HEK293 (cell line): ENCODE results near the gene TIGD3.

ENCODE experiments used
- CTCF ChIA-PET: fragments of 350-600 bp; formaldehyde crosslinking; extraction: SDS; loops from one replicate; lab custom pipeline; 2021; ENCODE audit warnings: antibody characterized with exemption; lab: Yijun Ruan, JAX
- POLR2A ChIA-PET: fragments of 300-600 bp; formaldehyde crosslinking; extraction: SDS; loops from one replicate; lab custom pipeline; 2020; ENCODE audit warnings: antibody characterized with exemption, inconsistent platforms; lab: Yijun Ruan, JAX
- H3K27ac ChIP-seq: fragments of 200-500 bp; sonication (Bioruptor generic); 2 replicates; pipeline ENCODE4 v1.5.1; 2014; ENCODE audit warnings: low read depth, low read length, control low read depth, inconsistent platforms; ENCODE audit errors: extremely low read depth
- H3K36me3 ChIP-seq, 2 experiments: fragments of 200-500 bp in 1 of 2; sonication (Bioruptor generic) in 1 of 2; 1 replicate in 1 of 2; 2 replicates in 1 of 2; pipeline ENCODE4 v1.5.1; 2014 to 2017; ENCODE audit warnings: inconsistent platforms in 2 of 2, low read length in 2 of 2; ENCODE audit not compliant: control insufficient read depth in 2 of 2, insufficient read depth in 1 of 2
- H3K4me1 ChIP-seq: fragments of 200-500 bp; sonication (Bioruptor generic); 2 replicates; pipeline ENCODE4 v1.5.1; 2014; ENCODE audit warnings: mild to moderate bottlenecking, low read length, inconsistent platforms; ENCODE audit not compliant: control insufficient read depth, insufficient read depth
- H3K4me3 ChIP-seq: 2 replicates; pipeline ENCODE4 v1.5.1; 2011; ENCODE audit warnings: low read depth, mild to moderate bottlenecking, control low read depth, low read length, moderate library complexity
- H3K9me3 ChIP-seq: fragments of 200-500 bp; sonication (Bioruptor generic); 2 replicates; pipeline ENCODE4 v1.5.1; 2014; ENCODE audit warnings: low read depth, low read length, inconsistent platforms; ENCODE audit not compliant: control insufficient read depth, insufficient read depth
- HOXC10 ChIP-seq: sonication (generic); formaldehyde crosslinking; IDR thresholded peaks from 2 replicates; pipeline ENCODE4 v1.8.1; 2023; ENCODE audit warnings: mild to moderate bottlenecking, missing genetic modification reagents
- IKZF3 ChIP-seq: fragments of 450-650 bp; IDR thresholded peaks from 2 replicates; pipeline ENCODE4 v1.5.0; 2018; ENCODE audit warnings: missing biosample characterization, mild to moderate bottlenecking, missing genetic modification characterization, moderate library complexity
- KLF8 ChIP-seq: fragments of 450-650 bp; formaldehyde crosslinking; IDR thresholded peaks from 2 replicates; pipeline ENCODE4 v1.5.1; 2016; ENCODE audit warnings: missing biosample characterization, missing genetic modification characterization
- REPIN1 ChIP-seq: fragments of 450-650 bp; formaldehyde crosslinking; IDR thresholded peaks from 2 replicates; pipeline ENCODE4 v1.5.1; 2017; ENCODE audit warnings: missing biosample characterization, missing genetic modification characterization, low read depth
- SP3 ChIP-seq: fragments of 450-650 bp; formaldehyde crosslinking; IDR thresholded peaks from 2 replicates; pipeline ENCODE4 v1.5.1; 2016; ENCODE audit warnings: missing biosample characterization, missing genetic modification characterization
- ZNF121 ChIP-seq: fragments of 450-650 bp; formaldehyde crosslinking; IDR thresholded peaks from 2 replicates; pipeline ENCODE4 v1.5.1; 2016; ENCODE audit warnings: missing biosample characterization, missing genetic modification characterization
- ZNF138 ChIP-seq: fragments of 450-650 bp; formaldehyde crosslinking; IDR thresholded peaks from 2 replicates; pipeline ENCODE4 v1.5.1; 2016; ENCODE audit warnings: missing biosample characterization, missing genetic modification characterization, borderline replicate concordance
- ZNF214 ChIP-seq: fragments of 450-650 bp; formaldehyde crosslinking; IDR thresholded peaks from 2 replicates; pipeline ENCODE4 v1.5.1; 2017; ENCODE audit warnings: missing biosample characterization, mild to moderate bottlenecking, missing genetic modification characterization, borderline replicate concordance
- ZNF221 ChIP-seq: fragments of 450-650 bp; formaldehyde crosslinking; IDR thresholded peaks from 2 replicates; pipeline ENCODE4 v1.5.1; 2017; ENCODE audit warnings: missing biosample characterization, missing genetic modification characterization, borderline replicate concordance
- ZNF335 ChIP-seq: fragments of 450-650 bp; formaldehyde crosslinking; conservative IDR thresholded peaks from 2 replicates; pipeline ENCODE4 v1.5.1; 2016; ENCODE audit warnings: missing biosample characterization, missing genetic modification characterization
- ZNF433 ChIP-seq: fragments of 450-650 bp; formaldehyde crosslinking; IDR thresholded peaks from 2 replicates; pipeline ENCODE4 v1.5.1; 2016; ENCODE audit warnings: missing biosample characterization, missing genetic modification characterization, low read depth
- ZNF521 ChIP-seq: fragments of 450-650 bp; formaldehyde crosslinking; IDR thresholded peaks from 2 replicates; pipeline ENCODE4 v1.5.1; 2017; ENCODE audit warnings: missing biosample characterization, mild to moderate bottlenecking, missing genetic modification characterization
- ZNF544 ChIP-seq: fragments of 450-650 bp; formaldehyde crosslinking; IDR thresholded peaks from 2 replicates; pipeline ENCODE4 v1.5.0; 2017; ENCODE audit warnings: missing biosample characterization, missing genetic modification characterization
- ZNF571 ChIP-seq: fragments of 450-650 bp; formaldehyde crosslinking; IDR thresholded peaks from 2 replicates; pipeline ENCODE4 v1.5.0; 2017; ENCODE audit warnings: missing biosample characterization, missing genetic modification characterization
- ZNF670 ChIP-seq: fragments of 450-650 bp; formaldehyde crosslinking; IDR thresholded peaks from 2 replicates; pipeline ENCODE4 v1.5.1; 2016; ENCODE audit warnings: missing biosample characterization, missing genetic modification characterization, low read depth
- ZNF707 ChIP-seq: fragments of 450-650 bp; formaldehyde crosslinking; IDR thresholded peaks from 2 replicates; pipeline ENCODE4 v1.5.1; 2016; ENCODE audit warnings: missing biosample characterization, missing genetic modification characterization
- ZNF76 ChIP-seq: fragments of 450-650 bp; formaldehyde crosslinking; IDR thresholded peaks from 2 replicates; pipeline ENCODE4; 2016; ENCODE audit warnings: low read depth, missing biosample characterization, missing genetic modification characterization, borderline replicate concordance
- ZNF830 ChIP-seq: fragments of 450-650 bp; IDR thresholded peaks from 2 replicates; pipeline ENCODE4 v1.5.0; 2018; ENCODE audit warnings: missing biosample characterization, missing genetic modification characterization, low read depth, mild to moderate bottlenecking, moderate library complexity
- TF ChIP-seq, protein P1 (sequence below): fragments of 450-650 bp; formaldehyde crosslinking; IDR thresholded peaks from 2 replicates; pipeline ENCODE4 v1.5.1; 2017; ENCODE audit warnings: missing biosample characterization, missing genetic modification characterization
- TF ChIP-seq, protein P2 (sequence below): sonication (generic); formaldehyde crosslinking; IDR thresholded peaks from 2 replicates; pipeline ENCODE4 v1.8.1; 2022; ENCODE audit warnings: mild to moderate bottlenecking, moderate library complexity, missing genetic modification reagents
- TF ChIP-seq, protein P3 (sequence below): fragments of 450-650 bp; formaldehyde crosslinking; optimal IDR thresholded peaks from 2 replicates; pipeline ENCODE3; 2016; ENCODE audit warnings: missing biosample characterization, mild to moderate bottlenecking, missing genetic modification characterization
- TF ChIP-seq, protein P4 (sequence below): fragments of 450-650 bp; formaldehyde crosslinking; IDR thresholded peaks from 2 replicates; pipeline ENCODE4 v1.5.1; 2016; ENCODE audit warnings: missing biosample characterization, missing genetic modification characterization
- TF ChIP-seq, protein P5 (sequence below): fragments of 450-650 bp; formaldehyde crosslinking; IDR thresholded peaks from 2 replicates; pipeline ENCODE4 v1.5.1; 2016; ENCODE audit warnings: missing biosample characterization, missing genetic modification characterization
- TF ChIP-seq, protein P6 (sequence below): fragments of 450-650 bp; formaldehyde crosslinking; IDR thresholded peaks from 2 replicates; pipeline ENCODE4 v1.5.1; 2016; ENCODE audit warnings: missing biosample characterization, missing genetic modification characterization

Gene TIGD3

DNA sequence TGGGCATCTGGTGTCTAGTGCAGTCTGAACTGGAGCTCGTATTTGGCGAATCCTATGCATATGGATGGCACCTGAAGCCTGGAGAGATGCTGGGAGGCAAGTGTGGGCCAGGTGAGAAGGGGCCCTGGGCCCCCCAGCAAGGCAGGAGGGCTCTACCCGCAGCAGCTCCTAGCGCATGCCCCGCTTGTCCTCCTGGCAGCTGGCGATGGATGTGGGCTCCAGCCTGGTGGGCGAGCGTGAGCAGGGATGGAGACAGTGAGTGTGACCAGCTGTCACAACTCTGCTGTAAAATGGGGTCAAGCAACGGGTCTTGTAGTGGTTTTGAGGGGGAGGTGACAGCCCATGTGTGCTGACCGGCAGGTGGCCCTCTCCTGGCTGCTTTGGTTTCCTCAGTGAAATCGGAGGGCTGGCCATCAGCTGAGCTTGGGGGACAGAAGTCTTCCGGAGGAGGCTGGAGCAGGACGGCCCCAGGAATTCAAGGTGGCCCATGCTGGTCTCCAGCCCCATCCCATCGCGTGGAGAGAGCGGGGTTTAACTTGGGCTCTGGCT is 43.9 kb downstream of the TIGD3 start:
- Histone ChIP-seq H3K36me3 (peaks cover 5 to 67% of the 10 kb centered on the region in 2 experiments; a peak in 2 of 3 replicates), H3K27ac (no peak overlapping the region), H3K4me1 (no peaks in the 10 kb centered on the region), H3K4me3 (no peak overlapping the region)
- ChIA-PET POLR2A (no interaction called here), CTCF (interaction anchor here (0.7 to 1.7 kb wide), 4 partner anchors 16 to 112 kb away, joined by 3 to 7 read pairs (median 4); partner anchors contain the start of gene SLC25A45)
- TF ChIP-seq, protein P1, sequence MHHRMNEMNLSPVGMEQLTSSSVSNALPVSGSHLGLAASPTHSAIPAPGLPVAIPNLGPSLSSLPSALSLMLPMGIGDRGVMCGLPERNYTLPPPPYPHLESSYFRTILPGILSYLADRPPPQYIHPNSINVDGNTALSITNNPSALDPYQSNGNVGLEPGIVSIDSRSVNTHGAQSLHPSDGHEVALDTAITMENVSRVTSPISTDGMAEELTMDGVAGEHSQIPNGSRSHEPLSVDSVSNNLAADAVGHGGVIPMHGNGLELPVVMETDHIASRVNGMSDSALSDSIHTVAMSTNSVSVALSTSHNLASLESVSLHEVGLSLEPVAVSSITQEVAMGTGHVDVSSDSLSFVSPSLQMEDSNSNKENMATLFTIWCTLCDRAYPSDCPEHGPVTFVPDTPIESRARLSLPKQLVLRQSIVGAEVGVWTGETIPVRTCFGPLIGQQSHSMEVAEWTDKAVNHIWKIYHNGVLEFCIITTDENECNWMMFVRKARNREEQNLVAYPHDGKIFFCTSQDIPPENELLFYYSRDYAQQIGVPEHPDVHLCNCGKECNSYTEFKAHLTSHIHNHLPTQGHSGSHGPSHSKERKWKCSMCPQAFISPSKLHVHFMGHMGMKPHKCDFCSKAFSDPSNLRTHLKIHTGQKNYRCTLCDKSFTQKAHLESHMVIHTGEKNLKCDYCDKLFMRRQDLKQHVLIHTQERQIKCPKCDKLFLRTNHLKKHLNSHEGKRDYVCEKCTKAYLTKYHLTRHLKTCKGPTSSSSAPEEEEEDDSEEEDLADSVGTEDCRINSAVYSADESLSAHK = no peak
- TF ChIP-seq ZNF221 = no peak
- no peak for TF ChIP-seq ZNF433 (tag by site-specific recombination)
- no peak for TF ChIP-seq ZNF707 (tag by site-specific recombination)
- no peak for TF ChIP-seq SP3 (tag by site-specific recombination)
- TF ChIP-seq IKZF3 (tag by site-specific recombination) = no peak
- TF ChIP-seq HOXC10 (CRISPR knock-in tag) = no peak
- TF ChIP-seq, protein P2, sequence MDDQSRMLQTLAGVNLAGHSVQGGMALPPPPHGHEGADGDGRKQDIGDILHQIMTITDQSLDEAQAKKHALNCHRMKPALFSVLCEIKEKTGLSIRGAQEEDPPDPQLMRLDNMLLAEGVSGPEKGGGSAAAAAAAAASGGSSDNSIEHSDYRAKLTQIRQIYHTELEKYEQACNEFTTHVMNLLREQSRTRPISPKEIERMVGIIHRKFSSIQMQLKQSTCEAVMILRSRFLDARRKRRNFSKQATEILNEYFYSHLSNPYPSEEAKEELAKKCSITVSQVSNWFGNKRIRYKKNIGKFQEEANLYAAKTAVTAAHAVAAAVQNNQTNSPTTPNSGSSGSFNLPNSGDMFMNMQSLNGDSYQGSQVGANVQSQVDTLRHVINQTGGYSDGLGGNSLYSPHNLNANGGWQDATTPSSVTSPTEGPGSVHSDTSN (CRISPR knock-in tag) = no peak
- TF ChIP-seq ZNF521 = no peak
- TF ChIP-seq, protein P3, sequence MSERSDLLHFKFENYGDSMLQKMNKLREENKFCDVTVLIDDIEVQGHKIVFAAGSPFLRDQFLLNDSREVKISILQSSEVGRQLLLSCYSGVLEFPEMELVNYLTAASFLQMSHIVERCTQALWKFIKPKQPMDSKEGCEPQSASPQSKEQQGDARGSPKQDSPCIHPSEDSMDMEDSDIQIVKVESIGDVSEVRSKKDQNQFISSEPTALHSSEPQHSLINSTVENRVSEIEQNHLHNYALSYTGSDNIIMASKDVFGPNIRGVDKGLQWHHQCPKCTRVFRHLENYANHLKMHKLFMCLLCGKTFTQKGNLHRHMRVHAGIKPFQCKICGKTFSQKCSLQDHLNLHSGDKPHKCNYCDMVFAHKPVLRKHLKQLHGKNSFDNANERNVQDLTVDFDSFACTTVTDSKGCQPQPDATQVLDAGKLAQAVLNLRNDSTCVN (tag by site-specific recombination) = no peak
- no peak for TF ChIP-seq ZNF544 (tag by site-specific recombination)
- TF ChIP-seq, protein P4, sequence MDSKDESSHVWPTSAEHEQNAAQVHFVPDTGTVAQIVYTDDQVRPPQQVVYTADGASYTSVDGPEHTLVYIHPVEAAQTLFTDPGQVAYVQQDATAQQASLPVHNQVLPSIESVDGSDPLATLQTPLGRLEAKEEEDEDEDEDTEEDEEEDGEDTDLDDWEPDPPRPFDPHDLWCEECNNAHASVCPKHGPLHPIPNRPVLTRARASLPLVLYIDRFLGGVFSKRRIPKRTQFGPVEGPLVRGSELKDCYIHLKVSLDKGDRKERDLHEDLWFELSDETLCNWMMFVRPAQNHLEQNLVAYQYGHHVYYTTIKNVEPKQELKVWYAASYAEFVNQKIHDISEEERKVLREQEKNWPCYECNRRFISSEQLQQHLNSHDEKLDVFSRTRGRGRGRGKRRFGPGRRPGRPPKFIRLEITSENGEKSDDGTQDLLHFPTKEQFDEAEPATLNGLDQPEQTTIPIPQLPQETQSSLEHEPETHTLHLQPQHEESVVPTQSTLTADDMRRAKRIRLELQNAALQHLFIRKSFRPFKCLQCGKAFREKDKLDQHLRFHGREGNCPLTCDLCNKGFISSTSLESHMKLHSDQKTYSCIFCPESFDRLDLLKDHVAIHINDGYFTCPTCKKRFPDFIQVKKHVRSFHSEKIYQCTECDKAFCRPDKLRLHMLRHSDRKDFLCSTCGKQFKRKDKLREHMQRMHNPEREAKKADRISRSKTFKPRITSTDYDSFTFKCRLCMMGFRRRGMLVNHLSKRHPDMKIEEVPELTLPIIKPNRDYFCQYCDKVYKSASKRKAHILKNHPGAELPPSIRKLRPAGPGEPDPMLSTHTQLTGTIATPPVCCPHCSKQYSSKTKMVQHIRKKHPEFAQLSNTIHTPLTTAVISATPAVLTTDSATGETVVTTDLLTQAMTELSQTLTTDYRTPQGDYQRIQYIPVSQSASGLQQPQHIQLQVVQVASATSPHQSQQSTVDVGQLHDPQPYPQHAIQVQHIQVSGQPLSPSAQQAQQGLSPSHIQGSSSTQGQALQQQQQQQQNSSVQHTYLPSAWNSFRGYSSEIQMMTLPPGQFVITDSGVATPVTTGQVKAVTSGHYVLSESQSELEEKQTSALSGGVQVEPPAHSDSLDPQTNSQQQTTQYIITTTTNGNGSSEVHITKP (tag by site-specific recombination) = no peak
- TF ChIP-seq ZNF76 (tag by site-specific recombination) = no peak
- no peak for TF ChIP-seq ZNF121 (tag by site-specific recombination)
- no peak for TF ChIP-seq REPIN1 (tag by site-specific recombination)
- TF ChIP-seq ZNF830 (tag by site-specific recombination) = no peak
- TF ChIP-seq, all 188 proteins: peak for 0
- H3K9me3 ChIP-seq = no peaks in the 10 kb centered on the region

DNA sequence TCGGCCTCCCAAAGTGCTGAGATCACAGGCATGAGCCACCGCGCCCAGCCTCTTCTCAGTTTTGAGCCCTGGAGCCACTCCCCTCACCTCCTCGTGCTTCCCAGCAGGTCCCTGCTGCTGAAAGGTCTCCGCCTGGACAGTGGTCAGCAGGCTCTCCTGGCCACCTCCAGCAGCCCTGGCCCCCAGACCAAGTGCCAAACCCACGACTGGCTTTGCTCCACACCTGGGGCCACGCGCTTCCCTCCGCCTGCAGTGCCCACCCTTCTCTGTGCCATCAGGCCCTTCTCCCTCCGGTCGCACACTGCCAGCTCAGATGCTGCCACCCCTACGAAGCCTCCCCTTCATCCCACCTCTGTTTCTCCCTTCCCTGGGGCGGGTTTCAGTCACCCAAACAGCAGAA is 44.7 kb downstream of the TIGD3 start:
- no peaks in the 10 kb centered on the region for H3K9me3 ChIP-seq
- ChIA-PET POLR2A (no interaction called here), CTCF (no interaction called here)
- no peaks in the 10 kb centered on the region for H3K4me1 ChIP-seq
- H3K36me3 ChIP-seq = peaks cover 5 to 67% of the 10 kb centered on the region in 2 experiments; a peak in 2 of 3 replicates
- H3K4me3 ChIP-seq = no peak overlapping the region
- H3K27ac ChIP-seq = no peak overlapping the region
- TF ChIP-seq ZNF571 (tag by site-specific recombination) (no peak), ZNF214 (tag by site-specific recombination) (no peak), ZNF138 (tag by site-specific recombination) (no peak), KLF8 (tag by site-specific recombination) (no peak), ZNF670 (tag by site-specific recombination) (no peak), ZNF335 (tag by site-specific recombination) (no peak)
- TF ChIP-seq, protein P5, sequence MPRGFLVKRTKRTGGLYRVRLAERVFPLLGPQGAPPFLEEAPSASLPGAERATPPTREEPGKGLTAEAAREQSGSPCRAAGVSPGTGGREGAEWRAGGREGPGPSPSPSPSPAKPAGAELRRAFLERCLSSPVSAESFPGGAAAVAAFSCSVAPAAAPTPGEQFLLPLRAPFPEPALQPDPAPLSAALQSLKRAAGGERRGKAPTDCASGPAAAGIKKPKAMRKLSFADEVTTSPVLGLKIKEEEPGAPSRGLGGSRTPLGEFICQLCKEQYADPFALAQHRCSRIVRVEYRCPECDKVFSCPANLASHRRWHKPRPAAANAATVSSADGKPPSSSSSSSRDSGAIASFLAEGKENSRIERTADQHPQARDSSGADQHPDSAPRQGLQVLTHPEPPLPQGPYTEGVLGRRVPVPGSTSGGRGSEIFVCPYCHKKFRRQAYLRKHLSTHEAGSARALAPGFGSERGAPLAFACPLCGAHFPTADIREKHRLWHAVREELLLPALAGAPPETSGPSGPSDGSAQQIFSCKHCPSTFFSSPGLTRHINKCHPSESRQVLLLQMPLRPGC (tag by site-specific recombination) = no peak
- TF ChIP-seq, protein P6, sequence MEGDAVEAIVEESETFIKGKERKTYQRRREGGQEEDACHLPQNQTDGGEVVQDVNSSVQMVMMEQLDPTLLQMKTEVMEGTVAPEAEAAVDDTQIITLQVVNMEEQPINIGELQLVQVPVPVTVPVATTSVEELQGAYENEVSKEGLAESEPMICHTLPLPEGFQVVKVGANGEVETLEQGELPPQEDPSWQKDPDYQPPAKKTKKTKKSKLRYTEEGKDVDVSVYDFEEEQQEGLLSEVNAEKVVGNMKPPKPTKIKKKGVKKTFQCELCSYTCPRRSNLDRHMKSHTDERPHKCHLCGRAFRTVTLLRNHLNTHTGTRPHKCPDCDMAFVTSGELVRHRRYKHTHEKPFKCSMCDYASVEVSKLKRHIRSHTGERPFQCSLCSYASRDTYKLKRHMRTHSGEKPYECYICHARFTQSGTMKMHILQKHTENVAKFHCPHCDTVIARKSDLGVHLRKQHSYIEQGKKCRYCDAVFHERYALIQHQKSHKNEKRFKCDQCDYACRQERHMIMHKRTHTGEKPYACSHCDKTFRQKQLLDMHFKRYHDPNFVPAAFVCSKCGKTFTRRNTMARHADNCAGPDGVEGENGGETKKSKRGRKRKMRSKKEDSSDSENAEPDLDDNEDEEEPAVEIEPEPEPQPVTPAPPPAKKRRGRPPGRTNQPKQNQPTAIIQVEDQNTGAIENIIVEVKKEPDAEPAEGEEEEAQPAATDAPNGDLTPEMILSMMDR (tag by site-specific recombination) = no peak
